CD4-positive, alpha-beta T cell (primary cell): ENCODE measurements around the gene NRK. TPM values are rescaled to one million over a fixed set of nuclear protein-coding genes. Genes with fewer than 3 reads are reported as not detected.

Experiments used
- ATAC-seq: fragments of 200-7000 bp; cut with Tn5 transposase; one replicate; pipeline ENCODE4 v1.10.0; 2022; ENCODE audit warnings: mild to moderate bottlenecking; ENCODE audit not compliant: poor library complexity
- CTCF ChIA-PET: fragments of 350-600 bp; sonication (Branson Sonifier 250); formaldehyde crosslinking; loops from one replicate; lab custom pipeline; 2021; ENCODE audit warnings: antibody characterized with exemption, inconsistent platforms; lab: Charles Lee
- POLR2A ChIA-PET: fragments of 350-600 bp; sonication (Branson Sonifier 250); formaldehyde crosslinking; loops from one replicate; lab custom pipeline; 2021; ENCODE audit warnings: antibody characterized with exemption, inconsistent platforms; lab: Charles Lee
- DNase-seq, 14 experiments: peaks; one replicate each; pipeline ENCODE4 v3.0.0-alpha.2; 2013 to 2020; ENCODE audit warnings: mixed read lengths in 2 of 14
- H3K27ac ChIP-seq, 2 donors: one replicate each; pipeline versions ENCODE4 v1.5.1 to v1.7.0; 2013; ENCODE audit warnings: low read length in 2 of 2, low read depth in 1 of 2, mild to moderate bottlenecking in 1 of 2
- H3K27me3 ChIP-seq, 2 experiments: 1 replicate in 1 of 2; 2 replicates in 1 of 2; pipeline versions ENCODE4 v1.6.1 to v1.7.0; 2013; ENCODE audit warnings: low read length in 2 of 2, control low read depth in 1 of 2, mild to moderate bottlenecking in 1 of 2, moderate library complexity in 1 of 2; ENCODE audit not compliant: insufficient read depth in 2 of 2, control insufficient read depth in 1 of 2
- H3K36me3 ChIP-seq: one replicate; pipeline ENCODE4 v1.6.1; 2013; ENCODE audit warnings: low read length, control low read depth; ENCODE audit not compliant: insufficient read depth
- H3K4me1 ChIP-seq: one replicate; pipeline ENCODE4 v1.6.1; 2013; ENCODE audit warnings: low read length, control low read depth; ENCODE audit not compliant: insufficient read depth
- H3K4me3 ChIP-seq: one replicate; pipeline ENCODE4 v1.5.1; 2013; ENCODE audit warnings: mild to moderate bottlenecking, low read length, moderate library complexity
- H3K9me3 ChIP-seq, 2 experiments: 1 replicate in 1 of 2; 2 replicates in 1 of 2; pipeline versions ENCODE4 v1.6.1 to v1.7.0; 2013; ENCODE audit warnings: low read length in 2 of 2, mild to moderate bottlenecking in 2 of 2, control low read depth in 1 of 2, moderate library complexity in 1 of 2; ENCODE audit not compliant: control insufficient read depth in 1 of 2, insufficient read depth in 1 of 2
- H3K27ac Mint-ChIP-seq: one replicate; pipeline ENCODE4 v1.8.0; 2020; ENCODE audit warnings: mixed read lengths
- H3K27me3 Mint-ChIP-seq: one replicate; pipeline ENCODE4 v1.8.0; 2021; ENCODE audit warnings: mixed read lengths
- H3K36me3 Mint-ChIP-seq: one replicate; pipeline ENCODE4 v1.8.0; 2021; ENCODE audit warnings: low read depth, mixed read lengths
- H3K4me1 Mint-ChIP-seq: one replicate; pipeline ENCODE4 v1.8.0; 2021; ENCODE audit warnings: low read depth, mixed read lengths
- H3K4me3 Mint-ChIP-seq: one replicate; pipeline ENCODE4 v1.8.0; 2020; ENCODE audit warnings: mild to moderate bottlenecking, mixed read lengths
- H3K9me3 Mint-ChIP-seq: one replicate; pipeline ENCODE4 v1.8.0; 2020; ENCODE audit warnings: mixed read lengths
- CTCF ChIP-seq: fragments of 200-600 bp; IDR thresholded peaks from one replicate; pipeline ENCODE4 v1.8.0; 2022; ENCODE audit warnings: antibody characterized with exemption, mild to moderate bottlenecking
- intact Hi-C, 2 experiments: fragments of 100-400 bp; cut with DNase I in 1 of 2; cut with micrococcal nuclease in 1 of 2; formaldehyde crosslinking; loops; one replicate each; pipeline versions ENCODE4 v1.15.1 to v1.9.0; 2023 to 2025; cut with DNase I, micrococcal nuclease
- total RNA-seq, 174 experiments: library from RNA in 2 of 174; stranded (reverse) in 2 of 174; gene quantifications; one replicate each; pipeline ENCODE4 v1.2.3 and lab custom pipeline; 2021 to 2026

Gene NRK
- total RNA-seq, 2 experiments from 2014 or later = not detected

- Histone ChIP-seq H3K9me3 (peaks cover 0 to 18% of the 10 kb centered on the region in 2 experiments), H3K27ac (no peak overlapping the region), H3K4me1 (no peaks in the 10 kb centered on the region), H3K27me3 (peaks cover 9 to 11% of the 10 kb centered on the region in 2 experiments), H3K36me3 (no peaks in the 10 kb centered on the region), H3K4me3 (no peak overlapping the region)
- Mint-ChIP-seq H3K4me1 (no peaks in the 10 kb centered on the region), H3K27ac (no peak overlapping the region), H3K36me3 (no peaks in the 10 kb centered on the region), H3K27me3 (peaks cover 18% of the 10 kb centered on the region), H3K4me3 (no peak overlapping the region), H3K9me3 (no peaks in the 10 kb centered on the region)
- intact Hi-C loops = no loop called here
- ATAC-seq (no peak), DNase-seq (no peak)
- POLR2A ChIA-PET = no interaction called here
- CTCF ChIA-PET = no interaction called here
- TF ChIP-seq CTCF = no peak
These were observed 735 bp downstream of the NRK start for GRCh38 chrX:105823092-105823455.

GRCh38 chrX:105829011-105829410, 6.7 kb downstream of the NRK start:
- H3K36me3 Mint-ChIP-seq = no peaks in the 10 kb centered on the region
- H3K27ac Mint-ChIP-seq = no peak overlapping the region
- ChIA-PET CTCF (no interaction called here), POLR2A (no interaction called here)
- no peaks in the 10 kb centered on the region for H3K9me3 ChIP-seq
- no peaks in the 10 kb centered on the region for H3K9me3 Mint-ChIP-seq
- no peaks in the 10 kb centered on the region for H3K27me3 ChIP-seq
- no peak for DNase-seq
- no peaks in the 10 kb centered on the region for H3K27me3 Mint-ChIP-seq
- no peak for TF ChIP-seq CTCF
- ATAC-seq = no peak
- H3K4me1 ChIP-seq = no peaks in the 10 kb centered on the region
- no peak overlapping the region for H3K27ac ChIP-seq
- no peaks in the 10 kb centered on the region for H3K36me3 ChIP-seq
- H3K4me1 Mint-ChIP-seq = no peaks in the 10 kb centered on the region
- intact Hi-C loops = no loop called here
- H3K4me3 Mint-ChIP-seq = no peak overlapping the region
- H3K4me3 ChIP-seq = no peak overlapping the region

GRCh38 chrX:105837232-105837631, 14.9 kb downstream of the NRK start:
- POLR2A ChIA-PET = no interaction called here

More at GRCh38 chrX:105837232-105837631, 14.9 kb downstream of the NRK start:
- H3K9me3 ChIP-seq = no peaks in the 10 kb centered on the region
- H3K27ac ChIP-seq = no peak overlapping the region
- DNase-seq (no peak), ATAC-seq (no peak)
- no peak overlapping the region for H3K4me3 ChIP-seq
- CTCF ChIA-PET = no interaction called here
- no peak overlapping the region for H3K4me3 Mint-ChIP-seq
- no peaks in the 10 kb centered on the region for H3K27me3 ChIP-seq
- H3K9me3 Mint-ChIP-seq = no peaks in the 10 kb centered on the region
- no peaks in the 10 kb centered on the region for H3K36me3 Mint-ChIP-seq
- H3K27me3 Mint-ChIP-seq = no peaks in the 10 kb centered on the region
- TF ChIP-seq CTCF = no peak
- H3K4me1 ChIP-seq = no peaks in the 10 kb centered on the region
- no peaks in the 10 kb centered on the region for H3K36me3 ChIP-seq
- intact Hi-C loops = no loop called here
- H3K4me1 Mint-ChIP-seq = no peaks in the 10 kb centered on the region
- H3K27ac Mint-ChIP-seq = no peak overlapping the region
